ENCODE data around the gene DEUP1. TPM values are rescaled to one million over a fixed set of nuclear protein-coding genes. Genes with fewer than 3 reads are reported as not detected.

The DEUP1 gene
- total and polyA plus RNA-seq, 2 experiments from 2014 or later: 0.27 to 0.28 TPM

- H3K4me1 ChIP-seq (ENCODE audit: low read depth): no peaks in the 10 kb centered on the region
- no peak for DNase-seq (ENCODE audit: low read depth in 1 of 2, low spot score in 1 of 2)
Measured at GRCh38 chr11:93350835-93351234, 20.3 kb downstream of the DEUP1 start.

DNA sequence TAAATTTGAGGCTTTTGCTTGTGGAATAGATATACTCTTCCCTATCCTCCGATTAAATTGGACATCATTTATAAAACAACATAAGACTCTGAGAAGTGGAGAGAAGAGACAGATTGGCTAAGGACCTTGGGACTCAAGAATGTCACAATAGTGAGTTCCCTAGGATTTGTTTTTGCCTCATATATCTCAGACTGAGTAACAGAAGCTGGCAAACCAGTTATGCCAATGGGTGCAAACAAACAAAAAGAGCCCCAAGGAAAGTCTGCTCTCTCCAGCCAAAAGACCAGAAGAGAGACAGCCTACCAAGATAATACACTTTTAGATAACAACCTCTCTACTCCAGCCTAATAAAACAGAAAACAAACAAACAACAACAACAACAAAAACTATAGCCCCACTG lies 28.9 kb downstream of the DEUP1 start:
- no peak overlapping the region for H3K4me3 ChIP-seq
- H3K36me3 ChIP-seq: no peaks in the 10 kb centered on the region
- no peaks in the 10 kb centered on the region for H3K9me3 ChIP-seq (ENCODE audit: low read depth)
- no peaks in the 10 kb centered on the region for H3K4me1 ChIP-seq (ENCODE audit: low read depth)
- no peak for TF ChIP-seq CTCF (IDR thresholded peaks at IDR 0.05; ENCODE audit: low read depth, low read length)
- DNase-seq (ENCODE audit: low read depth in 1 of 2, low spot score in 1 of 2): no peak
- H3K27ac ChIP-seq: no peak overlapping the region
- H3K27me3 ChIP-seq: no peaks in the 10 kb centered on the region

More at GRCh38 chr11:93350835-93351234, 20.3 kb downstream of the DEUP1 start:
- no peaks in the 10 kb centered on the region for H3K9me3 ChIP-seq (ENCODE audit: low read depth)
- no peak overlapping the region for H3K4me3 ChIP-seq
- no peaks in the 10 kb centered on the region for H3K36me3 ChIP-seq
- no peak overlapping the region for H3K27ac ChIP-seq
- no peaks in the 10 kb centered on the region for H3K27me3 ChIP-seq
- TF ChIP-seq CTCF (IDR thresholded peaks at IDR 0.05; ENCODE audit: low read depth, low read length): no peak

DNA sequence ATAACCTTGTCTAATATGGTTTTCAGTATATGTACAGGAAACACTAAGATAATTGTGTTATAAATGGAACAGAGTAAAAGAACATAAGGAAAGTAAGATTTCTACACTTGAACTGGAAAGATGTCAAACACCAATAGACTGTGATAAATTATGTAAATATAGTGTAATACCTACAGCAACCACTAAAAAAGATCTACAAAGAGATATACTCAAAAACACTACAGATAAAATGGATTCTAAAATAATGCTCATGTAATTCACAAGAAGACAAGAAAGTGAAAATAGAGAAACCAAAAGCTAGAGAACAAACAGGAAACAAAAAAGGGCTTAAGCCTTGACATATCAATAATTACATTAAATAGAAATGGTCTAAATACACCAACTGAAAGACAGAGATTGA lies 30.9 kb downstream of the DEUP1 start:
- H3K27me3 ChIP-seq: no peaks in the 10 kb centered on the region
- no peaks in the 10 kb centered on the region for H3K4me1 ChIP-seq (ENCODE audit: low read depth)
- no peaks in the 10 kb centered on the region for H3K36me3 ChIP-seq
- TF ChIP-seq CTCF (IDR thresholded peaks at IDR 0.05; ENCODE audit: low read depth, low read length): no peak
- no peak for DNase-seq (ENCODE audit: low read depth in 1 of 2, low spot score in 1 of 2)
- no peak overlapping the region for H3K27ac ChIP-seq
- no peak overlapping the region for H3K4me3 ChIP-seq
- H3K9me3 ChIP-seq (ENCODE audit: low read depth): no peaks in the 10 kb centered on the region

GRCh38 chr11:93368022-93368421 lies 37.5 kb downstream of the DEUP1 start:
- H3K9me3 ChIP-seq (ENCODE audit: low read depth): no peaks in the 10 kb centered on the region
- H3K36me3 ChIP-seq: no peaks in the 10 kb centered on the region
- no peaks in the 10 kb centered on the region for H3K4me1 ChIP-seq (ENCODE audit: low read depth)
- H3K4me3 ChIP-seq: no peak overlapping the region
- H3K27ac ChIP-seq: no peak overlapping the region
- H3K27me3 ChIP-seq: no peaks in the 10 kb centered on the region
- no peak for TF ChIP-seq CTCF (IDR thresholded peaks at IDR 0.05; ENCODE audit: low read depth, low read length)
- DNase-seq (ENCODE audit: low read depth in 1 of 2, low spot score in 1 of 2): no peak

- H3K4me3 ChIP-seq: no peak overlapping the region
- H3K27ac ChIP-seq: no peak overlapping the region
- no peak for DNase-seq (ENCODE audit: low read depth in 1 of 2, low spot score in 1 of 2)
- H3K4me1 ChIP-seq (ENCODE audit: low read depth): no peaks in the 10 kb centered on the region
- no peaks in the 10 kb centered on the region for H3K9me3 ChIP-seq (ENCODE audit: low read depth)
- H3K27me3 ChIP-seq: no peaks in the 10 kb centered on the region
- no peak for TF ChIP-seq CTCF (IDR thresholded peaks at IDR 0.05; ENCODE audit: low read depth, low read length)
- H3K36me3 ChIP-seq: no peaks in the 10 kb centered on the region
Measured at GRCh38 chr11:93370260-93370659, 39.7 kb downstream of the DEUP1 start.

DNA sequence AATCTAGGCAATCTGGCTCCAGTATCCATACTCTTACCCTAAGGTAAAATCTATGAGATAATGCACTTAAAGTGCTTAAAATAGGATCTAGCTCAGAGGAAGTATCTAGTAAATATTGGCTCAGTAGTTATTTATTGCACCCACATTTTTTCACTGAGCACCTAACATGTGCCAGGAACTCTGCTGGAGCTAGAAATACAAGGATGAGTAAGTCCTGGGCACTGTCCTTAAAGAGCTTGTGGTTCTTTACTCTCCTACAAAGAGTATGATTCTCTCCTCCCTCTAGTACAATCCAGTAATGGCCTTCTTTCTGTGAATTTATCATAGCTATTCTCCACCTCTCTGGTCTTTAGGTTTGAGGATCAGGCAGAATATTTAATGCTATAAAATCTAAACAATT lies 59.2 kb downstream of the DEUP1 start:
- Histone ChIP-seq H3K9me3 (ENCODE audit: low read depth) (no peaks in the 10 kb centered on the region), H3K4me3 (no peak overlapping the region), H3K4me1 (ENCODE audit: low read depth) (no peaks in the 10 kb centered on the region), H3K27ac (no peak overlapping the region), H3K27me3 (no peaks in the 10 kb centered on the region), H3K36me3 (no peaks in the 10 kb centered on the region)
- no peak for DNase-seq (ENCODE audit: low read depth in 1 of 2, low spot score in 1 of 2)
- TF ChIP-seq CTCF (IDR thresholded peaks at IDR 0.05; ENCODE audit: low read depth, low read length): no peak
